ENCODE measurements around the gene MIPOL1. TPM values are rescaled to one million over a fixed set of nuclear protein-coding genes. Genes with fewer than 3 reads are reported as not detected.

The MIPOL1 gene
- total and polyA plus RNA-seq, 9 of the 15 experiments (the other 6 are each of a cell fraction or from before 2014, with no cell fraction given) = 6.7 to 21.9 (median 12.4) TPM

GRCh38 chr14:37452323-37452722, 254.6 kb downstream of the MIPOL1 start (continued):
- TF ChIP-seq CHD7 (IDR thresholded peaks at IDR 0.05; ENCODE audit: low read depth, low read length) = no peak
- no peak for TF ChIP-seq GTF2E2 (tag; IDR thresholded peaks at IDR 0.05)

All from K562 (cell line).